Activated CD4-positive, alpha-beta T cell treated with anti-CD3 and anti-CD28 coated beads for 24 hours (primary cell): Measurements from ENCODE around the gene OPHN1.

Source experiments
- DNase-seq, 2 donors: peaks; one replicate each; pipeline ENCODE4 v3.0.0-alpha.2; 2020; ENCODE audit warnings: low read depth in 2 of 2

Gene OPHN1

GRCh38 chrX:68249903-68250302, 183.4 kb downstream of the OPHN1 start:
- no peak for DNase-seq

- no peak for DNase-seq
Observed at GRCh38 chrX:68249401-68249831, 183.9 kb downstream of the OPHN1 start.

GRCh38 chrX:68238568-68238967, 194.7 kb downstream of the OPHN1 start:
- no peak for DNase-seq

DNA sequence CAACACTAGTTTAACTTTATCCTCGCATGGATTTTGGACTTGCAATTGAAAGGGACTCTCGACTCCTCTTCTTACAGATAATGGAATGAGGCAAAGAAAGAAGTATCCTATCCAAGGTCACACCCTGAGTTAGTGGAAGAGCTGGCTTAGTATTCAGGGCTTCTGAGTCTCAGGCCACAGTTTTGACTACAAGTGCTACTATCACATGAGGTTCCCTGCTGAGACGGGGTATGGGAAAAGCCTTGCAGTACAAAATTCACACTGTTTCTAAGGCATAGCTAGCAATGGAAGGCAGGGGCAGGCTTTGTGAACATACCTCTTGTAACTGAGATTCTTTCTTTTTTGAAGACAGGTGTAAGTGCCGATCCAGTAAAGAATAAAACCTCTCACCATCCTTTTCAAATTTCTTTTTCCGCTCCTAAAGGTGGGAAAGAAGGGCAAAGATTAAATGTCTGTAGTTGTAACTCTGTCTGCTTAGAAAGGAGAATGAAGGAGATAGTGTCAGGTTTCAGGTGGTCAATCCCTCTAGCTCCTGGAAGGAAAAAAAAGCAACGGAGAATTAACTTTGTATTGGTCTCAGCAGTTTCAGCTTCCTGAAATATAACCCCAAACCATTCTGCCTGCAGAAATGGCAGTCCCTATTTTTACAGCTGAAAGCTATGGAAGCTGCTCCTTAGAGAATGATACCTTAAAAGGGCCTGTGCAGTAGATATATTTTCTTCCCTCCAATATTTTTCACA, 199.0 kb downstream of the OPHN1 start:
- no peak for DNase-seq

DNA sequence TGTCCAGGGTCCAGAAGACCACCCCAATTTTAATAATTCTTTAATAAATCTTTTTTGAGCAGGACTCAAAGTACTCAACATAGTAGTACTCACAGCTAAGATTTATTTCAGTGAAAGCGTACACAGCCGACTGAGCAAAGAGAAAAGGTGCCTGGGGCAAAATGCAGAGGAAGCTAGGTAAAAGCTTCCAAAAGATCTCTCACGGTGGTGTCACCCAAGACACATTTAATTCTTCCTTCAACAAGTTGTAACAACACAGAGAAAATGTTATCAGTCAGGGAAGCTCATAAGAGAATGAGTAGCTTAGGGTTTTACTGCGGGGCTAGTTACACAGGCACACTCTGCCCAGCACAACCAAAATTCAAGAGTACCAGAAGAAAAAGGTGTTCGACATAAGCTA, 201.1 kb downstream of the OPHN1 start:
- no peak for DNase-seq

GRCh38 chrX:68209008-68209407, 224.3 kb downstream of the OPHN1 start:
- DNase-seq, result no peak

GRCh38 chrX:68204521-68205038, 228.7 kb downstream of the OPHN1 start:
- DNase-seq, result no peak

GRCh38 chrX:68203646-68204045, 229.6 kb downstream of the OPHN1 start:
- DNase-seq, result no peak

- no peak for DNase-seq
Observed at GRCh38 chrX:68203211-68203610, 230.1 kb downstream of the OPHN1 start.

DNA sequence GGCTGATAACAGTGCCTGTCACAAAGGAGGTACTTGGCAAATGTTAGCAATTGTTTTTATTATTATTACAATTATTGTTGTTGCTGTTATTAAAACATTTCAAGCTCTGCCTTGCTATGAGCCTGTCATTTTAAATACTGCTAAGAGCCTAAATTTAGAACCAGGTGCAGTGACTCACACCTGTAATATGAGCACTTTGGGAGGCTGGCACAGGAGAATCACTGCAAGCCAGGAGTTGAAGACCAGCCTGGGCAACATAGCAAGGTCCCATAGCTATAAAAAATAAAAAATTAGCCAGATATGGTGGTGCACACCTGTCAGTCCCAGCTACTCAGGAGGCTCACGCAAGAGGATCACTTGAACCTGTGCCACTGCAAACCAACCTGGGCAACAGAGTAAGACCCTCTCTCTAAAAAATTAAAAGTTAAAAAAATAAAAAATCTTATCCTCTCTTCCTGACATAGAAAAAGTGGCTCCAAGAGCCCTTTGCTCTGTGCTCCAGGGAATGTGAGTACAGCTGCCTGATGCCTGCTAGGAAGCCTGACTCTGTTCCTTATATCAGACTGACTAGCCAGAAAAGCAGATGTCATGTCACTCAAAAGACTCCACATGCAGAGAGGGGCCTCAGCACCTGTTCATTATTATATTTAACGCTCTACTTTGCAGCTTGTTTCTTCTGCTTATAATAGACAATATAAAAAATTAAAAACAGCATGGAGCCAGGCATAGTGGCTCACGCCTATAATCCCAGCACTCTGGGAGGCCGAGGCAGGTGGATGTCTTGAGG, 234.0 kb downstream of the OPHN1 start:
- DNase-seq, result no peak

- DNase-seq, result peak in 1 of 2 donors; percentile 9
Observed at GRCh38 chrX:68196939-68197791, 236.1 kb downstream of the OPHN1 start.

DNA sequence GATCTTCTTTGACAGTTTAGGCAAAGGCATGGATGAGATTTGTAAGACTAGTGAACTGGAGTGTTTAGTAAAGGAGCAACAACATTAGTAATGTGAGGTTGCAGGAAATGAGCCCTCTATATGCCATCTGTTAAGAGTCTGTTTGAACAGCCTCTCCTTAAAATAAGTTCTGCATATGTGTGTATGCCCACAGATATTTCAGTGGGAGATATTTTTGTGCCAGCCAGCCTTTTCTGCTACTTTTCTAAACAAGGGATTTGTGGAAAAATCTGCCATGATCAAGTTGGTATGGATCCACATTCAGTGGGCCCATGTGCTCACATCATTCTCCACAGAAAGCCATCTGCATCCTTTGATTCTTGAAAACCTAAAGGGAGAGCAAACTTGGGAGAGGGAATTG, 237.7 kb downstream of the OPHN1 start:
- DNase-seq, result no peak

- DNase-seq, result no peak
Observed at GRCh38 chrX:68193786-68194185, 239.5 kb downstream of the OPHN1 start.

GRCh38 chrX:68193234-68193633, 240.1 kb downstream of the OPHN1 start:
- no peak for DNase-seq

GRCh38 chrX:68190799-68191198, 242.5 kb downstream of the OPHN1 start:
- no peak for DNase-seq

- no peak for DNase-seq
Observed at GRCh38 chrX:68186552-68187262, 246.6 kb downstream of the OPHN1 start.

DNA sequence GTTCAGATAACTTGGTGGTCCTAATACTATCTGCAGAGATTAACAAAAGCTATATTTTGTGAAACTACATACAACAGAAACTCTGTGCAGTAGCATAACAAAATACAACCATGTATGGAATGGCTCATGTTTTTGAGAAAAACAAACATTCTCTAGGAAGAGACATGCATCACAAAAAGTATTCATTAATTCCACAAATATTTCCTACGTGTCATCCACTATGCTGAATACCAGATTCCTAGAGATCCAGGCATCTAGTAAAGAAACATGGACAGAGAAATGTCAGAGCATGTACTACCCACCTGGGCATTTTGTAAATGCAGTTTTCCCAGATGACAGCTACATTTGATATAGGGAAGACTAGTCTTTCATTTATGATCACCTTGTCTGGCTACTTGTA, 248.1 kb downstream of the OPHN1 start:
- DNase-seq, result no peak

DNA sequence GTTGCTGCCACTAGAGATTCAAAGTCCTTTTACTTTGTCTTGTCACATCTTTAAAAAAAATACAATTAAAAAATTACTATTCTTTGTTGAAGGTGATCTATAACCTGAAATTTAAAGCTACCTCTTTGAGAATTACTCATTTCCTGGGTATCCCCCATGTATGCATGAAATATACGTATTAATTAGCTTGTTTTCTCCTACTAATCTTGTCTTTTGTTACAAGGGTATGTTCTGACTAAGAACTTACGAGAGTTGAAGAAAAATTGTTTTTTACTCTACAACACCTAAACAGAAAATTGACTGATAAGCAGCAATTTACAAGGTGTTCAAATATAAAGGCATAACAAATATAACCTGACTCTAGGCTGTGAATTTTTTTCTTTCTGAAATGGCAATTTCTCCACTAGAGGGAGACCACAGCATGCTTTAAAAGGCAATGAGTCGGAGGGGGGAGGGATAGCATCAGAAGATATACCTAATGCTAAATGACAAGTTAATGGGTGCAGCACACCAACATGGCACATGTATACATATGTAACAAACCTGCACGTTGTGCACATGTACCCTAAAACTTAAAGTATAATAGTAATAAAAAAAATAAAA, 249.6 kb downstream of the OPHN1 start:
- DNase-seq, result no peak

DNA sequence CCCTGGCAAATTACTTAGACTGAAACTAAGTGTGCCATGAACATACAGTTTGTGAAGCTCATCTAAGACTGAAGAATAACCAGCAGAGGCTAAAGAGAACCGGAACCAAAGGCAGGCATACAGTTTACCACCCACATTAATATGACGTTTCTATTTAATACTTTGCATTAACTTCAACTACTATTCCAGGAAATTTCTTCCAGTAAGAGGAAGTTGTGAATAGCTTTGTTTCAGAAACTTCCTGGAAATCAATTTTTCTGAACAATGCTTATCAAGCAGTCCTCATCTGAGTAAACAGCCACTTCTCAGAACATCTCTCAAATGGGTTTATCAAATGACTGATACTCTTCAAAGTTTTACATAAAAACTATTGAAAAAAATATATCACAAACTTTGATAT, 252.7 kb downstream of the OPHN1 start:
- no peak for DNase-seq

GRCh38 chrX:68179355-68179754, 253.9 kb downstream of the OPHN1 start:
- DNase-seq, result no peak

DNA sequence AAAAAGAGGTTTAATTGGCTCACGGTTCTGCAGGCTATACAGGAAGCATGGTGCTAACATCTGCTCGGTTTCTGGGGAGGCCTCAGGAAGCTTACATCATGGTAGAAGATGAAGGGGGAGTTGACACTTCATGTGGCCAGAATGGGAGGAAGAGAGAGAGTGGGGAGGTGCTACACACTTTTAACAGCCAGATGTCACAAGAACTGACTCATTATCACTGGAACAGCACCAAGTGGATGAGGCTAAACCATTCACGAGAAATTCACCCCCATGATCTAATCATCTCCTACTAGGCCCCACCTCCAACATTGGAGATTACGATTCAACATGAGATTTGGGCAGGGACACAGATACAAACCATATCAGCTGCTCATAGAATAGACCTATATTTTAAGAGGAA, 255.8 kb downstream of the OPHN1 start:
- DNase-seq, result no peak
